Measurements from ENCODE around the gene ELK3. TPM values are rescaled to one million over a fixed set of nuclear protein-coding genes. Genes with fewer than 3 reads are reported as not detected.

ELK3 gene
- total RNA-seq, 1 donor from 2014 or later = 60.8 TPM

DNA sequence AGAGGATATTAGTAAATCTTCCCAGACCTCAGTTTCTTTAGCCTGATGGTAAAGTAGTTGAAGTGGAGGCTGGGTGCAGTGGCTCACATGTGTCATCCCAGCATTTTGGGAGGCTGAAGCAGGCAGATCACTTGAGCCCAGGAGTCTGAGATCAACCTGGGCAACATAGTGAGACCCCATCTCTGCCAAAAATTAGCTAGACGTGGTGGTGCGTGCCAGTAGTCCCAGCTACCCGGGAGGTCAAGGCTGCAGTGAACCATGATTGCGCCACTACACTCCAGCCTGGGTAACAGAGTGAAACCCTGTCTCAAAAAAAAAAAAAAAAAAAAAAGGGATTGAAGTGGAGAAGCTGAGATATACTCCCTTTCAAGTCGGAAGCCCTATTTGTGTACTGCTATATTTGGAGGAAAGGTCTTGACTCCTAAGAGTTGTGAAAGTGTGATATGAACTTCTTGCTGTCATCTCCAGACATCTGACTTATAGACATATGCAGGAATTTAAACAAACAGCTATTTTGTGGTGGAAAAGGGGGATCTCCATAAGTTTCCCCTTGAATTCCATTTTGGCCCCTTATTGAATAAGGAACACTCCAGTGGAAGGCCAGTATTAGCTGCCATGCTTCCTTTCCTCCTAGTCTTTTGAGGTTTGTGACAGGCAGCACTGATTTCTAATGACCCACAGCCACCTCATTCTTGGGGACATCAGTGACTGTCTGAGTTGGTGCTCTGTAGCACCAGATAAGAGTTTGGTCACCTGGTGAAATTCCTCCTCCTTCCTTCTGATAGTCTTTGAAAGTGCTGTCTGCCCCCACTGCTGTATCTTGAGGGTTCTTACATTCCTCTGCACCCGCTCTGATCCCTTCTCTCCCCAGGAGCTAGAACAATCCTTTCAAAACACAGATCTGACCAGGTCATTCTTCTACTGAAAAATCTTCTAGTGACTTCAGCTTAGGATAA lies 7.4 kb downstream of the ELK3 start:
- intact Hi-C loops (cut with micrococcal nuclease) = no loop called here
- Mint-ChIP-seq H3K27ac (peak overlapping the region; percentile 24), H3K36me3 (ENCODE audit: low read depth) (peaks cover 23% of the 10 kb centered on the region), H3K4me1 (peaks cover 85% of the 10 kb centered on the region), H3K4me3 (no peak overlapping the region), H3K27me3 (no peaks in the 10 kb centered on the region), H3K9me3 (no peaks in the 10 kb centered on the region)
- ChIA-PET POLR2A (interaction anchor here (0.6 to 7.9 kb wide), 4 partner anchors 6 to 631 kb away, joined by 3 to 174 read pairs (median 3); no protein-coding TSS in a partner anchor), CTCF (interaction anchor here (1.7 kb wide), 1 partner anchor 13 kb away, joined by 8 read pairs; no protein-coding TSS in a partner anchor)
- DNase-seq (no peak), ATAC-seq (ENCODE audit: low read depth) (no peak)
- TF ChIP-seq, protein P1, sequence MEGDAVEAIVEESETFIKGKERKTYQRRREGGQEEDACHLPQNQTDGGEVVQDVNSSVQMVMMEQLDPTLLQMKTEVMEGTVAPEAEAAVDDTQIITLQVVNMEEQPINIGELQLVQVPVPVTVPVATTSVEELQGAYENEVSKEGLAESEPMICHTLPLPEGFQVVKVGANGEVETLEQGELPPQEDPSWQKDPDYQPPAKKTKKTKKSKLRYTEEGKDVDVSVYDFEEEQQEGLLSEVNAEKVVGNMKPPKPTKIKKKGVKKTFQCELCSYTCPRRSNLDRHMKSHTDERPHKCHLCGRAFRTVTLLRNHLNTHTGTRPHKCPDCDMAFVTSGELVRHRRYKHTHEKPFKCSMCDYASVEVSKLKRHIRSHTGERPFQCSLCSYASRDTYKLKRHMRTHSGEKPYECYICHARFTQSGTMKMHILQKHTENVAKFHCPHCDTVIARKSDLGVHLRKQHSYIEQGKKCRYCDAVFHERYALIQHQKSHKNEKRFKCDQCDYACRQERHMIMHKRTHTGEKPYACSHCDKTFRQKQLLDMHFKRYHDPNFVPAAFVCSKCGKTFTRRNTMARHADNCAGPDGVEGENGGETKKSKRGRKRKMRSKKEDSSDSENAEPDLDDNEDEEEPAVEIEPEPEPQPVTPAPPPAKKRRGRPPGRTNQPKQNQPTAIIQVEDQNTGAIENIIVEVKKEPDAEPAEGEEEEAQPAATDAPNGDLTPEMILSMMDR (IDR thresholded peaks at IDR 0.05) = no peak

DNA sequence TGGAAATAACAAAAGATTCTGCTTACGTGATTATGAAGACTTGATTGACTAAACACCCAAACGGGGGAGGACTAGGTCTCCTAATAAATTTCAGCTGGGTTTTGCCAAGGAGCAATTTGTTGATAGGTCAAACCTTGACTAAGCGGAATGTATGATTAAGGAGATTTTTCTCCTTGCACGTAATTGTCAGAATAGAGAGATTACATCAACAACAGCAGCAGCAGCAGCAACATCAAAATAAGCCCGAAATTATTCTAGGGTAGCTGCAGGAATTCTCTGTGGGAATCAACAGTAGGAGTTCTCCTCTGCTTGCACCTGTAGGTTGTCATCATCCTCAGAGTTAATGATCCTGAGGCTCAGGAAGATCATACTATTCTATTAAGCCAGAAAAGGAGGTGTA lies 10.2 kb downstream of the ELK3 start:
- Mint-ChIP-seq H3K36me3 (ENCODE audit: low read depth) (peaks cover 21% of the 10 kb centered on the region), H3K4me3 (no peak overlapping the region), H3K9me3 (no peaks in the 10 kb centered on the region), H3K27me3 (no peaks in the 10 kb centered on the region), H3K27ac (no peak overlapping the region), H3K4me1 (peaks cover 87% of the 10 kb centered on the region)
- intact Hi-C loops (cut with micrococcal nuclease) = no loop called here
- DNase-seq = no peak
- POLR2A ChIA-PET = interaction anchor here (1.9 to 10.0 kb wide), 2 partner anchors 6 to 8 kb away, joined by 7 to 174 read pairs; no protein-coding TSS in a partner anchor
- TF ChIP-seq, protein P1 (IDR thresholded peaks at IDR 0.05) = no peak
- CTCF ChIA-PET = no interaction called here
- no peak for ATAC-seq (ENCODE audit: low read depth)

DNA sequence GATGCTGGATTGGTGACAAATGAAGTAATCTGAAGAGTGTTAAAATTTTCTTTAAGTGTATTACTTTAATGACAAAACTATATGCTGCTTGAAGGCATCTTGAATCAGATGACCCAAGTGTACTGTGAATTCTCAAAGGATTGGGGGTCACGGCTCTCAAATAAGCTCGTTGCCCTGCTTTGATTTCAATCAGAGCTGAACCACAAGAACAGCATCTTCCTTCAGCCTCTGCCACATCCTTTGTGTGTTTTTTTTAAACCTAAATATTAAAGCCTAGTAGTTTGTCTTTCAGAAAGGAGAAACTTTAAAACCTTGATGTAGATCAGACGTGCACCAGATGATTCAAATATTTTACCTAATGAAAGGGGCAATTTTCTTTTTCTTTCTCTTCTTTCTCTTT lies 11.7 kb downstream of the ELK3 start:
- TF ChIP-seq, protein P1 (IDR thresholded peaks at IDR 0.05) = no peak
- intact Hi-C loops (cut with micrococcal nuclease) = no loop called here
- Mint-ChIP-seq H3K27me3 (no peaks in the 10 kb centered on the region), H3K9me3 (no peaks in the 10 kb centered on the region), H3K4me1 (peaks cover 91% of the 10 kb centered on the region), H3K27ac (peak overlapping the region; percentile 43), H3K4me3 (peak overlapping the region; percentile 17), H3K36me3 (ENCODE audit: low read depth) (peaks cover 19% of the 10 kb centered on the region)
- CTCF ChIA-PET = interaction anchor here (0.7 to 1.0 kb wide), 3 partner anchors 9 to 11 kb away, joined by 3 to 4 read pairs (median 4); no protein-coding TSS in a partner anchor
- DNase-seq = no peak
- POLR2A ChIA-PET = interaction anchor here (0.6 to 10.0 kb wide), 5 partner anchors 8 to 528 kb away, joined by 3 to 174 read pairs (median 5); no protein-coding TSS in a partner anchor
- no peak for ATAC-seq (ENCODE audit: low read depth)

DNA sequence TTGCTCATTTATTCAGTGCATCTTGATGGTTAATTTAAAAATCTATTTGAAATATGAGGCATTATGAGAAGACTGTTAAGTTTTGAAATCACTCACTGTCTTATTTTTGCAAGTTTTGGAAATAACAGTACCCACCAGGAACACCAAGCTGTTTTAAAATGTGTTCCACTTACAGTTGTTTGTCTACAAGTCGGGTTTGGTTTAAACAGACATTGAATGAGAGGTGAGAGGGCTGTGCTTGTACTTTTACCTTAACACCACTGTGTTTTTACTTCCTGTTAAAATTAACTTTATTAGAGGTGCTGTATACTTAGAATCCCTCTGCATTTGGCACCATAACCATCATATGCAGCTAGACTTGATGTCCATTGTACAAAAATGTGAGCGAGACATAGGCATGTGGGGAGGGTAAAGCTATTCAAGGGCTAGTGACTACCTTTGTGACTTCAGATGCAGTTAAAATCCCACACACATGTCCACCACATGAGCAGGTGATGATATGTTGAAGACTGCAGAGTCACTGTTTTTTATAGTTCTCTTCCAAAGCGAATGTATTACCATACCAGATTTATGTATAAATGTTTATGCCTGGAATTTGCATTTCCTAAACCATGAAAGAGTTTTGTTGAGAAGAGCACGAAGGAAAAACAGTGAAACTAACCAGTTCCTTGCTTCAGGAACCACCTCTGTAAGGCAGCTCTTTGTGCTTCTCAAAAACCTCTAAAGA lies 12.9 kb downstream of the ELK3 start:
- intact Hi-C loops (cut with micrococcal nuclease) = no loop called here
- H3K36me3 Mint-ChIP-seq (ENCODE audit: low read depth) = peaks cover 9% of the 10 kb centered on the region
- ATAC-seq (ENCODE audit: low read depth) (no peak), DNase-seq (no peak)
- peaks cover 95% of the 10 kb centered on the region for H3K4me1 Mint-ChIP-seq
- CTCF ChIA-PET = interaction anchor here (1.3 to 1.9 kb wide), 2 partner anchors 9 to 141 kb away, joined by 3 to 4 read pairs; no protein-coding TSS in a partner anchor
- POLR2A ChIA-PET = interaction anchor here (0.5 to 10.0 kb wide), 4 partner anchors 9 to 201 kb away, joined by 3 to 174 read pairs (median 3); no protein-coding TSS in a partner anchor
- no peak overlapping the region for H3K4me3 Mint-ChIP-seq
- TF ChIP-seq, protein P1 (IDR thresholded peaks at IDR 0.05) = no peak
- H3K27me3 Mint-ChIP-seq = no peaks in the 10 kb centered on the region
- H3K27ac Mint-ChIP-seq = peak overlapping the region; percentile 43
- no peaks in the 10 kb centered on the region for H3K9me3 Mint-ChIP-seq

Data from activated B cell treated with CpG ODN at 0.5 μM for 24 hours (primary cell).